Measurements from ENCODE around the gene CTNNB1. TPM values are rescaled to one million over a fixed set of nuclear protein-coding genes. Genes with fewer than 3 reads are reported as not detected.
A peak's percentile ranks its signal among the peaks of the same experiment; 100 is the strongest.

Gene CTNNB1
- total and polyA plus RNA-seq, 2 of the 13 experiments (the other 11 are each of a cell fraction or from before 2014, with no cell fraction given), result 398 to 489 TPM

- TF ChIP-seq MLX (CRISPR knock-in tag; IDR thresholded peaks at IDR 0.05) (0 out of 2 replicates have a peak, but pooled peaks have one; percentile 30), ZSCAN30 (CRISPR knock-in tag; IDR thresholded peaks at IDR 0.05) (no peak), ZNF878 (CRISPR knock-in tag; IDR thresholded peaks at IDR 0.05) (no peak)
Observed at GRCh38 chr3:41274944-41275668, 75.8 kb downstream of the CTNNB1 start (continued).

GRCh38 chr3:41276191-41276590 is 76.9 kb downstream of the CTNNB1 start:
- TF ChIP-seq USF2 (IDR thresholded peaks at IDR 0.05; ENCODE audit: low read depth, low read length), result no peak
- TF ChIP-seq USF2 (CRISPR knock-in tag; IDR thresholded peaks at IDR 0.05; ENCODE audit: borderline replicate concordance), result no peak
- TF ChIP-seq ERF (CRISPR knock-in tag; IDR thresholded peaks at IDR 0.05), result no peak
- no peak for TF ChIP-seq ZNF776 (CRISPR knock-in tag; IDR thresholded peaks at IDR 0.05)
- TF ChIP-seq ZNF350 (CRISPR knock-in tag; IDR thresholded peaks at IDR 0.05; ENCODE audit: borderline replicate concordance, low read depth), result no peak
- no peak for TF ChIP-seq ZNF724P (CRISPR knock-in tag; IDR thresholded peaks at IDR 0.05; ENCODE audit: borderline replicate concordance)
- no peak for TF ChIP-seq E2F2 (CRISPR knock-in tag; IDR thresholded peaks at IDR 0.05; ENCODE audit: borderline replicate concordance)
- TF ChIP-seq ZNF333 (CRISPR knock-in tag; IDR thresholded peaks at IDR 0.05; ENCODE audit: borderline replicate concordance), result no peak
- no peak for TF ChIP-seq ZNF260 (CRISPR knock-in tag; IDR thresholded peaks at IDR 0.05; ENCODE audit: borderline replicate concordance, low read depth)
- H2AFZ ChIP-seq (ENCODE audit: low read length), result no peak overlapping the region
- no peaks in the 10 kb centered on the region; a peak in 1 of 5 replicates for H3K36me3 ChIP-seq (replicated peaks in 1 of 2; ENCODE audit: control insufficient read depth in 1 of 2, insufficient read depth in 2 of 2, low read length in 2 of 2)
- no peaks in the 10 kb centered on the region for H3K27me3 ChIP-seq (ENCODE audit: control insufficient read depth in 1 of 2, insufficient read depth in 2 of 2, low read length in 2 of 2)
- DNase-seq (ENCODE audit: low spot score) (no peak), FAIRE-seq (no peak), ATAC-seq (no peak)
- no TSS peak for BruUV-seq (replicated peaks)
- H3K9ac ChIP-seq (ENCODE audit: insufficient read depth, low read depth, low read length), result peak overlapping the region; percentile 49
- no peaks in the 10 kb centered on the region for H4K20me1 ChIP-seq (ENCODE audit: insufficient read depth, low read length)
- no peaks in the 10 kb centered on the region for H3K9me3 ChIP-seq (ENCODE audit: low read length)
- intact Hi-C loops (cut with micrococcal nuclease; ENCODE audit: unreplicated experiment), result loop anchor here (5.0 kb wide), 1 partner anchor 74 kb away; no protein-coding TSS in a partner anchor
- peak overlapping the region; percentile 81 for H3K27ac ChIP-seq (ENCODE audit: extremely low read length, insufficient read depth, low read length)
- POLR2A ChIA-PET, result interaction anchor here (1.0 to 4.0 kb wide), 4 partner anchors 11 to 76 kb away, joined by 3 to 20 read pairs (median 3); partner anchors contain the start of gene CTNNB1
- peaks cover 61% of the 10 kb centered on the region for H3K4me1 ChIP-seq (ENCODE audit: insufficient read depth, low read length)
- CTCF ChIA-PET (ENCODE audit: low intra/inter-chr PET ratio, low total read pairs), result no interaction called here
- WGBS (ENCODE audit: low lambda C conversion rate), result 76% methylated on average over 4 of the region's 4 CpGs
- H3K4me2 ChIP-seq (ENCODE audit: low read depth, low read length), result peak overlapping the region; percentile 63
- peaks cover 24% of the 10 kb centered on the region for H3K79me2 ChIP-seq (ENCODE audit: insufficient read depth, low read length)
- in situ Hi-C loops (cut with HindIII; ENCODE audit: extremely low pct_ligation_motif_present, low pct_unique_long_range_greater_than_20kb), result no loop called here
- peak overlapping the region; percentile 34 to 59 (median 40) for H3K4me3 ChIP-seq (replicated peaks in 1 of 3; ENCODE audit: insufficient read depth in 1 of 3, low read depth in 2 of 3, low read length in 3 of 3)

Data from HepG2 (cell line).